Activated CD4-positive, CD25-positive, alpha-beta regulatory T cell treated with anti-CD3 and anti-CD28 coated beads, Interleukin-2, amount 50 U/mL, for 72 hours (primary cell): ENCODE measurements around the gene TEX36.
"Not testable (repeated sequence)": the region's sequence is repeated elsewhere in the genome, so short reads cannot be mapped to it uniquely, and the experiment has no call there.

ENCODE experiments used
- DNase-seq: peaks from one replicate; pipeline ENCODE4 v3.0.0; 2021

TEX36 gene

GRCh38 chr10:125629758-125630376 lies 53.1 kb downstream of the TEX36 start:
- no peak for DNase-seq

GRCh38 chr10:125628104-125629049 lies 54.6 kb downstream of the TEX36 start:
- DNase-seq, result no peak

GRCh38 chr10:125627646-125628045 lies 55.3 kb downstream of the TEX36 start:
- DNase-seq, result no peak

- no peak for DNase-seq
Measured at GRCh38 chr10:125626671-125627070, 56.3 kb downstream of the TEX36 start.

- no peak for DNase-seq
Measured at GRCh38 chr10:125625586-125625985, 57.4 kb downstream of the TEX36 start.

- DNase-seq, result no peak
Measured at GRCh38 chr10:125624800-125625199, 58.2 kb downstream of the TEX36 start.

DNA sequence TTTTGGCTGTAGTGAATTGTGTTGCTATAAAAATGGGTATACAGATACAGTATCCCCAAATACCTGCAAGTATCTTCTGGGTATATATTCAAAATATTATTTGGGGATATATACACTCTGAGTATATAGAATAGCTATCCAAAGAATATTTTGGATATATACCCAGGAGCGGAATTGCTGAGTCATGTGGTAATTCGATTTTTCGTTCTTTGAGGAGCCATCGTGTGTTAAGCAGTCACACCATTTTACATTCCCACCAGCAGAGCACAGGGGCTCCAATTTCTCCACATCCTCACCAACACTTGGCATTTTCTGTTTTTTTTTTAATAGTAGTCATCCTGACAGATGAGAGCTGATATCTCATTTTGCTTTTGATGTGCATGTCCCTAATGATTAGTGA lies 61.9 kb downstream of the TEX36 start:
- no peak for DNase-seq

GRCh38 chr10:125620401-125620800 lies 62.6 kb downstream of the TEX36 start:
- DNase-seq, result no peak

GRCh38 chr10:125613062-125613461 lies 69.9 kb downstream of the TEX36 start:
- DNase-seq, result not testable (repeated sequence)

DNA sequence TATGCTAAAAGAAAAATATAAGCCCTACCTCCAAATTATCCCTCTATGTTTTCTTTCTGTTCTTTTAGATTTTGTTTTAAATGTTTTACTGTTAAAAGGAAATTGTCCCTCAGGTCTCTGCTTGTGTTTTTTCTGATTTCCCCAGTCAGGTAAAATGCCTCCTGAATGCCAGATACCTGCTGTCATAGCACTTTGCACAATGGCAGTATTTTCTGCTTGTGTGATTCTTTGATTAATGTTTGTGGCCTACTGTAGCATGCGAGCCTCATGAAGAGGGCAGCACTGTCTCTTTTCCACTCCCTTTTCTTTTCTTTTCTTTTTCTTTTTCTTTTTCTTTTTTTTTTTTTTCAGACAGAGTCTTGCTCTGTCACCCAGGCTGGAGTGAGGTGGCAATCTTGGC lies 71.2 kb downstream of the TEX36 start:
- DNase-seq, result no peak

DNA sequence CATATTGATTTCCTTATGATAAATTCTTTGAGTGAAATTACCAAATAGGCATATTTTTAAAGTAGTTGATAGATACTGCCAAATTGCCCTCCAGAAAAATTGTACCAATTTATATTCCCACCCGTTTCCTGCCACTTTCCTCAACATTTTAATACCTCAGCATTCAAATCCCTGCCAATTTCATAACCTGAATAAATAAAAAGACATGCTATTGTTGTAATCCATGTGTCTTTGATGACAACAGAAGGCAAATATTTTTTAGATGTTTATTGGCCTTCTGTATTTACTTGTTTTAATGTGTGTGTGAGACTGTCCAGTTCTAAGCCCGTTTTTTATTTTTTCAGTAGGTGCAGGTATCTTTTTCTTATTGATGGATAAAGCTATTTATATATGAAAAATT lies 71.7 kb downstream of the TEX36 start:
- DNase-seq, result no peak

DNA sequence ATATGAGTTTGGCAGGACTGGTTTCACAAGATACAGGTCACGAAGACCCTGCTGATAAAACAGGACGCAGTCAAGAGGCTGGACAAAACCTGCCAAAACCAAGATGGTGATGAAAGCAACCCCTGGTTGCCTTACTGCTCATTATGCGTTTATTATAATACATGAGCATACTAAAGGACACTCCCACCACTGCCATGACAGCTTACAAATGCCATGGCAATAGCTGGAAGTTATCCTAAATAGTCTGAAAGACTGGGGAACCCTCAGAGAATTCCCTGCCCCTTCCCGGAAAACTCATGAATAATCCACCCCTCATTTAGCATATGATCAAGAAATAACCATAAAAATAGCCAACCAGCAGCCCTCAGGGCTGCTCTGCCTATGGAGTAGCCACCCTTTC lies 73.1 kb downstream of the TEX36 start:
- DNase-seq, result no peak

- no peak for DNase-seq
Measured at GRCh38 chr10:125608474-125608873, 74.5 kb downstream of the TEX36 start.

- DNase-seq, result no peak
Measured at GRCh38 chr10:125607689-125608290, 75.2 kb downstream of the TEX36 start.

- DNase-seq, result no peak
Measured at GRCh38 chr10:125606414-125607010, 76.5 kb downstream of the TEX36 start.
